ENCODE measurements around the gene YARS1.

DNA sequence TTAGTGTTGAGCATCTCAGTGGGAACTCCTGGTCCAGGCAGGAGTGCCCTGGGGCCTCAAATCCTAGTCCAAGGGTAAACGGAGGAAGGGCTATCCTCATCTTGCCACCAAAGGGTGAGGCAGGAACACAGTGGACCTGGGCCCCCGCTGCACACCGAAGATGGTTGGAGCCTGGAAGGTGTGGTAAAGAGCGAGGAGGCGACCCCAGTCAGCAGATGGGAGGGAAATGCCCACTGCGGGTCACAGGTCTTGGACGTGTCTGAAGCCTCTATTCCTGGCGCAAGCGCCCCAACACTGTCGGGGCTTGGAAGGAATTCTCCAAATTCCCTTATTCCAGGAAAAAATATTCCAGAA lies 76.1 kb downstream of the YARS1 start:
- TF ChIP-seq, protein P1, sequence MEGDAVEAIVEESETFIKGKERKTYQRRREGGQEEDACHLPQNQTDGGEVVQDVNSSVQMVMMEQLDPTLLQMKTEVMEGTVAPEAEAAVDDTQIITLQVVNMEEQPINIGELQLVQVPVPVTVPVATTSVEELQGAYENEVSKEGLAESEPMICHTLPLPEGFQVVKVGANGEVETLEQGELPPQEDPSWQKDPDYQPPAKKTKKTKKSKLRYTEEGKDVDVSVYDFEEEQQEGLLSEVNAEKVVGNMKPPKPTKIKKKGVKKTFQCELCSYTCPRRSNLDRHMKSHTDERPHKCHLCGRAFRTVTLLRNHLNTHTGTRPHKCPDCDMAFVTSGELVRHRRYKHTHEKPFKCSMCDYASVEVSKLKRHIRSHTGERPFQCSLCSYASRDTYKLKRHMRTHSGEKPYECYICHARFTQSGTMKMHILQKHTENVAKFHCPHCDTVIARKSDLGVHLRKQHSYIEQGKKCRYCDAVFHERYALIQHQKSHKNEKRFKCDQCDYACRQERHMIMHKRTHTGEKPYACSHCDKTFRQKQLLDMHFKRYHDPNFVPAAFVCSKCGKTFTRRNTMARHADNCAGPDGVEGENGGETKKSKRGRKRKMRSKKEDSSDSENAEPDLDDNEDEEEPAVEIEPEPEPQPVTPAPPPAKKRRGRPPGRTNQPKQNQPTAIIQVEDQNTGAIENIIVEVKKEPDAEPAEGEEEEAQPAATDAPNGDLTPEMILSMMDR (conservative IDR thresholded peaks at IDR 0.05): no peak
- no peak for TF ChIP-seq EZH2 (IDR thresholded peaks at IDR 0.05; ENCODE audit: low read depth)

Data from PC-9 (cell line).